Lower lobe of right lung (tissue), 2 donors: ENCODE measurements around the gene ZNF362. TPM values are rescaled to one million over a fixed set of nuclear protein-coding genes. Genes with fewer than 3 reads are reported as not detected.

Experiments
- ATAC-seq, 2 donors: fragments of 200-7000 bp; cut with Tn5 transposase; one replicate each; pipeline ENCODE4 v1.9.1; 2020 to 2022; ENCODE audit warnings: mild to moderate bottlenecking in 2 of 2, moderate library complexity in 2 of 2
- DNase-seq: peaks from one replicate; pipeline ENCODE4 v3.0.0-alpha.2; 2020
- H3K27ac ChIP-seq: fragments of 200-600 bp; one replicate; pipeline ENCODE4 v1.8.0; 2022
- H3K27me3 ChIP-seq: fragments of 200-600 bp; one replicate; pipeline ENCODE4 v1.8.0; 2022; ENCODE audit warnings: low read depth
- H3K36me3 ChIP-seq: fragments of 200-600 bp; one replicate; pipeline ENCODE4 v1.8.0; 2022; ENCODE audit warnings: mild to moderate bottlenecking
- H3K4me1 ChIP-seq: fragments of 200-600 bp; one replicate; pipeline ENCODE4 v1.8.0; 2022
- H3K4me3 ChIP-seq: fragments of 200-600 bp; one replicate; pipeline ENCODE4 v1.8.0; 2022; ENCODE audit warnings: mild to moderate bottlenecking
- H3K9me3 ChIP-seq: fragments of 200-600 bp; one replicate; pipeline ENCODE4 v1.8.0; 2022
- CTCF ChIP-seq: fragments of 200-600 bp; IDR thresholded peaks from one replicate; pipeline ENCODE4 v1.8.0; 2022; ENCODE audit warnings: antibody characterized with exemption, mild to moderate bottlenecking
- intact Hi-C: fragments of 100-400 bp; cut with DNase I; formaldehyde crosslinking; loops from one replicate; pipeline ENCODE4 v1.11.0; 2022
- total RNA-seq: library from RNA; stranded (reverse); fragmentation: NEBNext Ultra II Directional; extraction: Animal tissue kit (Norgen Biotek cat#: 25700); gene quantifications from one replicate; pipeline ENCODE4 v1.2.1, GENCODE V29; 2021
- donor health status: DM: no; HTN: yes; CAD: no; lungs with severe emphysema.

The ZNF362 gene
- total RNA-seq, 1 donor from 2014 or later = 30.7 TPM

- TF ChIP-seq CTCF = no peak
- Histone ChIP-seq H3K4me3 (no peak within 1 kb of the TSS), H3K9me3 (no peaks in the 10 kb centered on the region), H3K27ac (no peak within 1 kb of the TSS), H3K36me3 (peaks cover 37% of the 10 kb centered on the region), H3K27me3 (no peaks in the 10 kb centered on the region), H3K4me1 (no peaks in the 10 kb centered on the region)
- no peak for DNase-seq
- ATAC-seq = peak in 1 of 2 donors; percentile 3
- intact Hi-C loops = no loop called here
These were observed 64.4 kb downstream of the ZNF362 start, which contains the start of gene A3GALT2 for GRCh38 chr1:33320619-33321165. A3GALT2 (minus strand) TSS chr1:33321098; CDS start chr1:33321098, 0 bp downstream.

GRCh38 chr1:33321178-33321577 lies 64.9 kb downstream of the ZNF362 start:
- TF ChIP-seq CTCF = no peak
- DNase-seq (peak; percentile 16), ATAC-seq (no peak)
- no peaks in the 10 kb centered on the region for H3K9me3 ChIP-seq
- intact Hi-C loops = no loop called here
- H3K36me3 ChIP-seq = peaks cover 42% of the 10 kb centered on the region
- no peaks in the 10 kb centered on the region for H3K27me3 ChIP-seq
- no peak overlapping the region for H3K27ac ChIP-seq
- H3K4me1 ChIP-seq = no peaks in the 10 kb centered on the region
- no peak overlapping the region for H3K4me3 ChIP-seq

- Histone ChIP-seq H3K27me3 (no peaks in the 10 kb centered on the region), H3K9me3 (no peaks in the 10 kb centered on the region), H3K36me3 (peaks cover 51% of the 10 kb centered on the region), H3K4me3 (no peak overlapping the region), H3K4me1 (peaks cover 8% of the 10 kb centered on the region), H3K27ac (no peak overlapping the region)
- DNase-seq (peak; percentile 19), ATAC-seq (no peak)
- no peak for TF ChIP-seq CTCF
- intact Hi-C loops = no loop called here
These were observed 65.8 kb downstream of the ZNF362 start for GRCh38 chr1:33322109-33322508.

- H3K27ac ChIP-seq = no peak overlapping the region
These were observed 66.7 kb downstream of the ZNF362 start for GRCh38 chr1:33322870-33323585.

More at GRCh38 chr1:33322870-33323585, 66.7 kb downstream of the ZNF362 start:
- Histone ChIP-seq H3K9me3 (no peaks in the 10 kb centered on the region), H3K4me3 (no peak overlapping the region), H3K4me1 (peaks cover 18% of the 10 kb centered on the region), H3K36me3 (peaks cover 60% of the 10 kb centered on the region), H3K27me3 (no peaks in the 10 kb centered on the region)
- intact Hi-C loops = no loop called here
- DNase-seq = peak; percentile 10
- no peak for TF ChIP-seq CTCF
- ATAC-seq = no peak
